ACC112 (cell line): ENCODE results near the gene MAST4.
A peak's percentile ranks its signal among the peaks of the same experiment; 100 is the strongest.

Source experiments
- H2AFZ ChIP-seq: fragments of 200-600 bp; sonication (generic); one replicate; pipeline ENCODE4 v1.6.0; 2017; ENCODE audit warnings: antibody characterized with exemption, low read length; ENCODE audit not compliant: unreplicated experiment
- H3K27ac ChIP-seq: fragments of 200-600 bp; sonication (generic); 2 replicates; pipeline ENCODE4 v1.5.1; 2014; ENCODE audit warnings: low read depth, mild to moderate bottlenecking, antibody characterized with exemption, low read length, moderate library complexity
- H3K27me3 ChIP-seq: fragments of 200-600 bp; sonication (generic); 2 replicates; pipeline ENCODE4 v1.6.1; 2014; ENCODE audit warnings: mild to moderate bottlenecking, antibody characterized with exemption, low read length, moderate library complexity, mixed read lengths; ENCODE audit not compliant: insufficient read depth
- H3K36me3 ChIP-seq: fragments of 200-600 bp; sonication (generic); 2 replicates; pipeline ENCODE4 v1.6.1; 2016; ENCODE audit warnings: mild to moderate bottlenecking, antibody characterized with exemption, low read length, moderate library complexity, mixed read lengths; ENCODE audit not compliant: insufficient read depth
- H3K4me1 ChIP-seq: fragments of 200-600 bp; sonication (generic); one replicate; pipeline ENCODE4 v1.6.1; 2016; ENCODE audit warnings: low read length, mixed read lengths; ENCODE audit not compliant: insufficient read depth, unreplicated experiment, control insufficient read depth
- H3K4me3 ChIP-seq: fragments of 200-600 bp; sonication (generic); 2 replicates; pipeline ENCODE4 v1.5.1; 2014; ENCODE audit warnings: mild to moderate bottlenecking, low read depth, low read length
- H3K79me2 ChIP-seq: fragments of 200-600 bp; sonication (generic); one replicate; pipeline ENCODE4 v1.6.0; 2016; ENCODE audit warnings: low read length; ENCODE audit not compliant: control insufficient read depth, unreplicated experiment, insufficient read depth

Gene MAST4

DNA sequence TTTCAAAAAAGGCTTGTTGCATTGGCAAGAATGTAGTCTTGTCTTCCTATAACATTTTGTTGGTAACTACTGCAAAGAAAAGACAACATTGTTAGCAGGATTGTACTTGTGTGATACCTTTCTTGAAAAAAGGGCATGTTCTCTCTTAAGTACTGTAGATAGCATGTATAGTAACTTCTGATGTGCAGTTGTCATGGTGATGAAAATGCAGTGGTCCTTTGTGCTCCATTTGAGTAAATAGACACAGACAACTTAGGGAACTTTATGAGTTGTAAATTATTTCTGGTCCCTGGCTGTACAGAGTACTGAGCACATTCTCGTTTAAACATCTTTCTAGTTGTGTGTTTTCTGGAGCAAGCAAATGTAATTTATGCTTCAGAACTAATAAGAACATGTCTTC is 497.1 kb downstream of the MAST4 start:
- Histone ChIP-seq H3K36me3 (no peaks in the 10 kb centered on the region), H3K79me2 (no peaks in the 10 kb centered on the region), H3K4me3 (no peak overlapping the region), H3K27ac (no peak overlapping the region), H3K27me3 (no peaks in the 10 kb centered on the region), H3K4me1 (peaks cover 38% of the 10 kb centered on the region), H2AFZ (no peak overlapping the region)

DNA sequence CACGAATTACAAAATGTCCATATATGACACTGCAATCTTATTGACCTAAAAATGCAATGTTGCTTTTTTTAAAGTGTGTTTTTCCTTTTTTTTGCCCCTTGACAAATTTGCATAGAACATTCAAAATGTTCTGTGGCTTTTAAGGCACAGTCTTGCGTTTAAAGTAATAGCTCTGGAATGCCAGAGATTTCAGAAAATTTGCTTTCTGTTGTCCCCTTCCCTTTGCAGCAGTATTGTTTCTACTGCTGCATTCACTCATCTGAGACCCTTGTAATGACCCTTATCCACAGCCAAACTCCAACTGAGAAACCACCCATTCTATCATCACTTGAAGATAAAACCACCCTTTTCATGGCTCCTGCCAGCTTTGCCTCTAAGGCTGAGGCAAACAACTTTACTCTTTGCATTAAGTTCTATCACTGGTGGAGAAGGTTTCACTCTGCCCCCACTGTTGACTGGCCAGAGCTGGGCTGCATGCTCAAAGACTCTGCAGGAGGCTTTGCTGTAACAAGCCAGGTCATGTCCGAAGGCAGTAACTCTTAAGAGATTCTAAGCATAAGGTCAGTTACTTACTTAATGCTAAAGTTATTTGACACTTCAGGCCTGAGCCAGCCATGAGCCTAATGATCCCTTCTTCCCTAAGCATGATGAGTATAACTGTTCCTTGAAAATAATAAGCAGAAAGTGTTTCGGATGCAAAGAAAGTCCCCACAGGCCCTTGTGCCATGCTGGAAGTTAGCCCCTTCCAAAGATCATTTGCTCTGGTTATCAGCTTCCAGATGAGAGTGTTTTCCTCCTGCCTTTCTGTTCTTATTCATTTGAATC is 498.5 kb downstream of the MAST4 start:
- peak overlapping the region; percentile 65 for H2AFZ ChIP-seq
- peak overlapping the region; percentile 42 for H3K27ac ChIP-seq
- H3K36me3 ChIP-seq, result no peaks in the 10 kb centered on the region
- H3K79me2 ChIP-seq, result no peaks in the 10 kb centered on the region
- peak overlapping the region; percentile 59 for H3K4me3 ChIP-seq
- no peaks in the 10 kb centered on the region for H3K27me3 ChIP-seq
- peaks cover 38% of the 10 kb centered on the region for H3K4me1 ChIP-seq

DNA sequence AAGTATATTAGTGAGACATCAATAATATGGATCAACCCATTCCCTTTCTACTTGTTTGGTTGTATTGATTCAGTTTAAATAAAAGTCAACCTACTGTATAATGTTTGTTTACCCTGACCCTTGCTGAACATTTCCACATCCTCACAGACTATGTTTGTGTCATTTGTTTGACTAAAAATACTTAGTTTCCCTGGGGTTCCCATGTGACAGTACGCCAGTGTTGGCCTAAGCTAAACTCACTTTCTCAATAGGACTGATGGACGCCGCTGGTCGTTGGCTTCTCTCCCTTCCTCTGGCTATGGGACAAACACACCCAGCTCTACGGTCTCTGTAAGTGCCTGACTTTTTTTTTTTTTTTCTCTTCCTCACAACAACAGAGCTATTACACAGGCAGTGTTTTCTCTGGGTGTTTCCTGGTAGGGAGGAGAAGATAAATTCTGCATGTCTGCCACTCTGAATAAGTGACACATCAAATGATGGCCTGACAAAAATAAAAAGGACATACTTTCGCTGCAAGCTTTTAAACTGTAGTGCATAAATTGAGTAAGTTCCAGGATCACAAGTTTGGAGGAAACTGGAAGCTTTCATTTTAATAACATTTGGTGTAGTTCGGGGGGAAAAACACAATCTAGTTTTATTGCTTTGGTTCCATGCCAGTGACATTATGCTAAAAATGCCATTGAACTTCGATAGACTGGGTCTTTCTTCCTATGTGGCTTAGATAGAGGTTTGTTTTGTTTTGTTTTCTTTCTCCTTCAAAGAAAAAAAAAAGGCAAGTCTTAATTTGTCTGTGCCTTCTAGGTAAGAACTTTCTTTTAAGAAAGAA is 499.4 kb downstream of the MAST4 start:
- no peaks in the 10 kb centered on the region for H3K79me2 ChIP-seq
- H3K4me1 ChIP-seq, result peaks cover 38% of the 10 kb centered on the region
- H3K36me3 ChIP-seq, result no peaks in the 10 kb centered on the region
- peak overlapping the region; percentile 65 for H2AFZ ChIP-seq
- no peaks in the 10 kb centered on the region for H3K27me3 ChIP-seq
- peak overlapping the region; percentile 59 for H3K4me3 ChIP-seq
- H3K27ac ChIP-seq, result peak overlapping the region; percentile 42

DNA sequence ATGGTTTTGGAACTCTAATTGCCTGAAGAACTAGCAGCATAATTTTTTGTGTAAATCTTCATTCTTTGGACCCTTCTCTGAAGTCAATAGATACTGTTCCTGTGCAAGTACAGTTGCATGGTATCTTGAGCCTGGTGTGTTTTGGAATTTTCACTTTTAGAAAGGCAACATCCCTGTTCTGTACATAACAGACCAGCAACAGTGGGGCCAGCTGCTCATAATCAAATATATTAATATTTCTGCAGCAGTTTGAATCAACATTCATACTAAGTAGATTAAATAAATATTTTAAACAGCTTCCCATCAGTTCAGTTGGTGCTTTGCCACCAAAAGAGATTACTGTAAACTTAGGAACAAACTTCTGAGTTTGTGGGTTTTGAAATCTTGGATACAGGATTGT is 502.5 kb downstream of the MAST4 start:
- no peaks in the 10 kb centered on the region for H3K27me3 ChIP-seq
- H3K36me3 ChIP-seq, result no peaks in the 10 kb centered on the region
- peaks cover 24% of the 10 kb centered on the region for H3K4me1 ChIP-seq
- H2AFZ ChIP-seq, result no peak overlapping the region
- no peak overlapping the region for H3K27ac ChIP-seq
- H3K4me3 ChIP-seq, result no peak overlapping the region
- H3K79me2 ChIP-seq, result no peaks in the 10 kb centered on the region

DNA sequence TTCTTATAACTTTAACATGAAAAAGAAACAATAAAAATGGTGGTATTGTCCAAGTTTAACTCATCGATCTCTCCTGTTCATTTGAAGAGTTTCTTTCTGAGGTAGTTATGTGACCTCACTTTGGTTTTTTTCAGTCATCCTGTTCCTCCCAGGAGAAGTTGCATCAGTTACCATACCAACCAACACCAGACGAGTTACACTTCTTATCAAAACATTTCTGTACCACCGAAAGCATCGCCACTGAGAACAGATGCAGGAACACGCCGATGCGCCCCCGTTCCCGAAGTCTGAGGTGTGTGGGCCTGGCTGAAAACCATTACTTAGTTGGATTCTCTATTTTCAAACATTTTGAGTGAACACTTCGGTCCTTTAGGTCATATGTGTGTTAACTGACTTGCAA is 504.1 kb downstream of the MAST4 start:
- Histone ChIP-seq H3K27ac (no peak overlapping the region), H3K4me3 (no peak overlapping the region), H3K36me3 (no peaks in the 10 kb centered on the region), H2AFZ (no peak overlapping the region), H3K27me3 (no peaks in the 10 kb centered on the region), H3K79me2 (no peaks in the 10 kb centered on the region), H3K4me1 (peaks cover 9% of the 10 kb centered on the region)

DNA sequence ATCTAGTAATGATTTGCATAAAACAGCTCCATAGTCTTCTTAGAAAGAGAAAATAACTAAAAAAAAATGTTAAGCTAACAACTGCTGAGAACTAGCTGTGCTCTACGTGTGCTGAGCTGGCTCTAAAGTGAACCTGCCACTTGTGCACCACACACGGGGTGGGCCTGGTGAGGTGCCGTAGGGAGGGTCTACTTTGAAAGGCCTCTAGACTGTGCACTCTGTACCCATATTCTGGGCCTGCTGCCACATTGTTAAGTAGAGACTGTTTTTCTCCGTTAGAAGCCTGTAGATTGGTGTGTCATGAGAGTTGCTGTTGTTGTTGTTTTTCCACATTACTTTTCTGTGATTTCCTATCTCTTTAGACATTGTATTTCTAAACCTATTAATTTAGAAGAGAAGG is 506.5 kb downstream of the MAST4 start:
- Histone ChIP-seq H3K4me3 (no peak overlapping the region), H3K79me2 (no peaks in the 10 kb centered on the region), H3K27ac (no peak overlapping the region), H3K4me1 (no peaks in the 10 kb centered on the region), H2AFZ (no peak overlapping the region), H3K27me3 (no peaks in the 10 kb centered on the region), H3K36me3 (no peaks in the 10 kb centered on the region)

DNA sequence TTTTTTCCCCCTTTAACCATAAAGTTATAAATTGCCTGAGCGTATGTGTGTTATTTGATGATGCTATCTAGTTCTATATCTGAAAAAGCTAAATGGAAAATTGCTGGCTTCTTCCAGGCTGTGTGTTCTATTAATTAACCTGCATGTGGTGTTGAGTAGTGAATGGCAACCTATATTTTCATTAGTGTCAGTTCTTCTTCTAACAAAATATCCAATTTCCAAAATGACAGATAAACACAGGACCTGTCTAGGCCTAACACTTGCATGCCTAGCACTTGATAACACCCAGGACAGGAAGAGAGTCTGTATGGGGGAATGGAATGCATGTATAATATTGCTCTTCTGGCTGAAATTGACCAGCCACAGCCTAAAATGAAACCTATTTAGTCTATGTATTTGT is 508.7 kb downstream of the MAST4 start:
- H3K4me1 ChIP-seq, result no peaks in the 10 kb centered on the region
- H3K27me3 ChIP-seq, result no peaks in the 10 kb centered on the region
- H2AFZ ChIP-seq, result no peak overlapping the region
- H3K27ac ChIP-seq, result no peak overlapping the region
- no peaks in the 10 kb centered on the region for H3K36me3 ChIP-seq
- no peaks in the 10 kb centered on the region for H3K79me2 ChIP-seq
- H3K4me3 ChIP-seq, result no peak overlapping the region

DNA sequence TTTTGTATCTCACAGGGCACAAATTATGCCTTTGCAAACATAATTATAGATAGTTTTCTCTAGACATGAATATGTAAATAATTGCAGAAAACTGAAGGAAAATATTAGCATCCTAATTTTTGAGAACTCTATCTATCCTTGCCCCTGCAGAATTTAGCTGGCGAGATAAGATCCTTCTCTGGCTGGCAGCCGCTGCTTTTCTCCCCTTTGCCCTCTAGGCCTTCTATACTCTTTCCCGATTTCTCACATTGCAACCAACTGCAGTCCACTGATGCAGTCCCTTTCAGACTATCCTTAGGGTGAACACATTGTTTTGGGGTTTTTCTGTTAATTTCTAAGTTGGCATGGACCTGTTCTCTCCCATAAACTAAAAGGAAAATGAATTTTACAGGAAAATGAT is 509.1 kb downstream of the MAST4 start:
- no peak overlapping the region for H3K4me3 ChIP-seq
- no peaks in the 10 kb centered on the region for H3K79me2 ChIP-seq
- no peak overlapping the region for H2AFZ ChIP-seq
- no peaks in the 10 kb centered on the region for H3K36me3 ChIP-seq
- no peaks in the 10 kb centered on the region for H3K4me1 ChIP-seq
- no peaks in the 10 kb centered on the region for H3K27me3 ChIP-seq
- no peak overlapping the region for H3K27ac ChIP-seq

DNA sequence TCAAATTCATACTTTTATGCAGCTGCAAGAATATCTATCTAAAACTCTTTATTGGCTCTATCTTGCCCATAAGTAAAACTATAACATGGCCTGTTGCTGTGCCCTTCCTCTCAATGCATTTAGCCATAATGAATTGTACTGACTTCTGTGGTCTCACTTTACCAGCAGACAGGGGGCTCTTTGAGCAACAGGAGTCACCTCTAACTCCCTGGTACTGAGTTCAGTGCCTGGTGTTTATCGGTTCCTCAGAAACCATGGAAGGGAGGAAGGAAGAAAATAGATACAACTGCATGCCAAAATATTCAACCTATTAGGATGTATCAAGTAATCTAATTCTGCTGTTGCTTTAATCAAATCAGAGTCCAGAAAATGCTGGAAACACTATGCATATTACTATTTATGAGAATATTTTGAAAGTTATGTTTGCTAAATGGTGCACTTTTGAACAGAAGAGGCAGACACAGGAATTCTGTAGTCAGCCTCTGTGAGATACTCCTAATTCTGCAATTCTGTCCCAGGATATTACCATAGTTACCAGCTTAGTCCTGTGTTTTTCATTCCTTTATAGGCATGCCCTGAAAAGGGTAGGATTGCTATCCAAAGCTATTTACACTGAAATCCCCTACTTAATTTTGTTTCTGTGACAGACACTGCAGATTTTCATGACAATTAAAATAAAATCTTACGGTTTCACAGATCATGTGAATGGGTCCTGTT is 510.6 kb downstream of the MAST4 start:
- Histone ChIP-seq H2AFZ (no peak overlapping the region), H3K4me1 (no peaks in the 10 kb centered on the region), H3K27ac (no peak overlapping the region), H3K36me3 (no peaks in the 10 kb centered on the region; the same call in 1 of the 2 replicates), H3K79me2 (no peaks in the 10 kb centered on the region), H3K27me3 (no peaks in the 10 kb centered on the region), H3K4me3 (no peak overlapping the region)

DNA sequence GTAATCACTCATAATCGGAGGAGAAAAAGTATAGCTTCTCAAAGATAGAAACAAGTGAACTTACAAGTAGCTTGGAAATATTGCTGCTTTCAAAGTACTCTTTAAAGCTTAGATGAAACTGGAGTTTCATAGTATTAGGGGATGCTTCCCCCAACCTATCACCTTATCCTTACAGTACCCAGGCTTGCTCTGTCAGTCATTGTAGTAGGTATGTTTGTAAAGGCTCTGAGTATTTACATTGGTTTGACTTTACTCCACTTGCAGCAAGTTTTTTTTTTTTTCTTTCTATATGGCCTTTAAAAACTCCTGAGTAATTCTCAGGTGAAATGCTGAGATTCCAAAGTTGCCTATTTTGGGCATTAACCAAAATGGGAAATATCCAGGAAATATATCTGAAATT is 515.6 kb downstream of the MAST4 start:
- no peak overlapping the region for H2AFZ ChIP-seq
- H3K79me2 ChIP-seq, result no peaks in the 10 kb centered on the region
- H3K4me3 ChIP-seq, result no peak overlapping the region
- no peaks in the 10 kb centered on the region for H3K27me3 ChIP-seq
- no peaks in the 10 kb centered on the region; the same call in 1 of the 2 replicates for H3K36me3 ChIP-seq
- no peaks in the 10 kb centered on the region for H3K4me1 ChIP-seq
- no peak overlapping the region for H3K27ac ChIP-seq
